Peyer's patch (tissue), 4 donors: ENCODE data around the gene KMO.

Source experiments
- POLR2A ChIP-seq, 2 donors: fragments of 450-650 bp; IDR thresholded peaks; one replicate each; pipeline ENCODE4 v1.5.1; 2017; ENCODE audit warnings: antibody characterized with exemption in 2 of 2, mild to moderate bottlenecking in 2 of 2, moderate library complexity in 2 of 2
- TF ChIP-seq, protein P1 (sequence below), 6 experiments: fragments of 450-650 bp in 4 of 6; fragments of 200-600 bp in 2 of 6; sonication (generic) in 1 of 6; IDR thresholded peaks; one replicate each; pipeline ENCODE4 v1.5.1; 2017 to 2019; ENCODE audit warnings: antibody characterized with exemption in 6 of 6, mild to moderate bottlenecking in 3 of 6, moderate library complexity in 1 of 6

DNA sequence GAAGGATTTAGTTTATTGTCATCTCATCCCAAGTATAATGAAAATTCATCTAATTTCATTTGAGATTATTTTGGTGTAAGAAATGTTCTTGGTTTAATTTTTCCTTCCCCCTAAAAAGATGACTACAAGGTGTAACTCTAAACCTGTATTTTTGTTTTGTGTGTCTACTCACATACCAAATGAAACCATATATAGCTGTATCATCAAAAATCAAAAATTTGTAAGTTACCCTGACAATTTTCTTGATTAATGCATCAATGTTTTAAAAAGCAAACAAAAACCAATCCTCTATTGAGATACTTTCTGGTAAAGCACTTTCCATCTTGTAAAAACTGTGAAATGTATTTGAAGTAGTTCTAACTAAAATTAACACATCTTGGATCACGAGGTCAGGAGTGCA lies 43.4 kb upstream of the KMO start:
- TF ChIP-seq, protein P1, sequence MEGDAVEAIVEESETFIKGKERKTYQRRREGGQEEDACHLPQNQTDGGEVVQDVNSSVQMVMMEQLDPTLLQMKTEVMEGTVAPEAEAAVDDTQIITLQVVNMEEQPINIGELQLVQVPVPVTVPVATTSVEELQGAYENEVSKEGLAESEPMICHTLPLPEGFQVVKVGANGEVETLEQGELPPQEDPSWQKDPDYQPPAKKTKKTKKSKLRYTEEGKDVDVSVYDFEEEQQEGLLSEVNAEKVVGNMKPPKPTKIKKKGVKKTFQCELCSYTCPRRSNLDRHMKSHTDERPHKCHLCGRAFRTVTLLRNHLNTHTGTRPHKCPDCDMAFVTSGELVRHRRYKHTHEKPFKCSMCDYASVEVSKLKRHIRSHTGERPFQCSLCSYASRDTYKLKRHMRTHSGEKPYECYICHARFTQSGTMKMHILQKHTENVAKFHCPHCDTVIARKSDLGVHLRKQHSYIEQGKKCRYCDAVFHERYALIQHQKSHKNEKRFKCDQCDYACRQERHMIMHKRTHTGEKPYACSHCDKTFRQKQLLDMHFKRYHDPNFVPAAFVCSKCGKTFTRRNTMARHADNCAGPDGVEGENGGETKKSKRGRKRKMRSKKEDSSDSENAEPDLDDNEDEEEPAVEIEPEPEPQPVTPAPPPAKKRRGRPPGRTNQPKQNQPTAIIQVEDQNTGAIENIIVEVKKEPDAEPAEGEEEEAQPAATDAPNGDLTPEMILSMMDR (IDR thresholded peaks at IDR 0.05), result no peak
- no peak for TF ChIP-seq POLR2A (IDR thresholded peaks at IDR 0.05)
